K562 (cell line): ENCODE measurements around the gene TRMU. TPM values are rescaled to one million over a fixed set of nuclear protein-coding genes. Genes with fewer than 3 reads are reported as not detected.

Experiments used
- ATAC-seq: fragments of 200-7000 bp; cut with Tn5 transposase; 3 replicates; pipeline ENCODE4 v1.9.1; 2020; ENCODE audit warnings: moderate library complexity
- BruUV-seq: library from RNA; stranded (reverse); fragments of 400-500 nt; replicated peaks from 2 replicates; lab custom pipeline; 2021; lab: Mats Ljungman, UMichigan
- CTCF ChIA-PET: fragments of 300-600 bp; formaldehyde crosslinking; extraction: SDS; loops from one replicate; lab custom pipeline; 2021; ENCODE audit warnings: low intra/inter-chr PET ratio; lab: Yijun Ruan, JAX
- POLR2A ChIA-PET: fragments of 300-600, 350-650 bp; sonication (Branson Sonifier 250); formaldehyde crosslinking; extraction: SDS; loops from one replicate; lab custom pipeline; 2021; ENCODE audit warnings: antibody characterized with exemption, inconsistent platforms; lab: Yijun Ruan, JAX
- DNase-seq, 4 experiments: peaks; one replicate each; pipeline versions ENCODE4 v3.0.0 to v3.0.0-alpha.2; 2011 to 2018; ENCODE audit warnings: low spot score in 3 of 4, mixed read lengths in 3 of 4; ENCODE audit errors: extremely low read depth in 1 of 4
- FAIRE-seq: peaks from 2 replicates; lab custom pipeline; 2011; peaks lifted over from hg19 to GRCh38; lab: Jason Lieb, UNC
- H2AFZ ChIP-seq: 2 replicates; pipeline ENCODE4 v1.6.0; 2011; ENCODE audit warnings: low read depth, low read length, control low read depth, inconsistent platforms
- H3K27ac ChIP-seq: fragments of 200-600 bp; 3 replicates; pipeline ENCODE4 v1.8.0; 2011; ENCODE audit warnings: low read depth, mild to moderate bottlenecking, control low read depth, inconsistent platforms, low read length, moderate library complexity, mixed read lengths; ENCODE audit errors: extremely low read depth
- H3K27me3 ChIP-seq, 2 experiments: fragments of 300-600 bp in 1 of 2; 2 replicates in 1 of 2; 3 replicates in 1 of 2; pipeline versions ENCODE4 v1.6.0 to v1.8.0; 2011; ENCODE audit warnings: inconsistent platforms in 2 of 2, low read length in 2 of 2, mild to moderate bottlenecking in 1 of 2, mixed read lengths in 1 of 2, moderate library complexity in 1 of 2; ENCODE audit not compliant: control insufficient read depth in 2 of 2, insufficient read depth in 2 of 2
- H3K36me3 ChIP-seq: fragments of 300-600 bp; 3 replicates; pipeline ENCODE4 v1.8.0; 2011; ENCODE audit warnings: mild to moderate bottlenecking, low read length, inconsistent platforms; ENCODE audit not compliant: control insufficient read depth, insufficient read depth
- H3K4me1 ChIP-seq, 2 experiments: fragments of 200-600 bp in 1 of 2; replicated peaks in 1 of 2; 2 replicates in 1 of 2; 3 replicates in 1 of 2; pipeline versions ENCODE4 v1.5.1 to v1.8.0; 2011; ENCODE audit warnings: inconsistent platforms in 2 of 2, low read length in 2 of 2, mild to moderate bottlenecking in 1 of 2, mixed read lengths in 1 of 2, moderate library complexity in 1 of 2; ENCODE audit not compliant: control insufficient read depth in 2 of 2, insufficient read depth in 2 of 2
- H3K4me2 ChIP-seq: 2 replicates; pipeline ENCODE4 v1.6.1; 2011; ENCODE audit warnings: low read length, control low read depth, inconsistent platforms, mixed read lengths; ENCODE audit not compliant: insufficient read depth
- H3K4me3 ChIP-seq: fragments of 200-600 bp; sonication (generic), shearing (Covaris generic); 2 replicates; pipeline ENCODE4 v1.5.1; 2016; ENCODE audit warnings: control low read depth, inconsistent platforms
- H3K79me2 ChIP-seq: fragments of 200-600 bp; 3 replicates; pipeline ENCODE4 v1.8.0; 2011; ENCODE audit warnings: low read length, inconsistent platforms; ENCODE audit not compliant: control insufficient read depth, insufficient read depth
- H3K9ac ChIP-seq, 2 experiments: 2 replicates each; pipeline versions ENCODE4 v1.6.0 to v1.6.1; 2011; ENCODE audit warnings: low read depth in 2 of 2, low read length in 2 of 2, control low read depth in 1 of 2, inconsistent platforms in 1 of 2, mild to moderate bottlenecking in 1 of 2, mixed read lengths in 1 of 2; ENCODE audit not compliant: insufficient read depth in 1 of 2
- H3K9me1 ChIP-seq: one replicate; pipeline ENCODE4 v1.6.0; 2011; ENCODE audit warnings: inconsistent platforms, mild to moderate bottlenecking, low read length, moderate library complexity; ENCODE audit not compliant: control insufficient read depth, insufficient read depth
- H3K9me3 ChIP-seq: replicated peaks from 2 replicates; pipeline ENCODE4 v1.5.1; 2011; ENCODE audit warnings: low read depth, low read length, inconsistent platforms; ENCODE audit not compliant: control insufficient read depth, insufficient read depth
- H4K20me1 ChIP-seq: replicated peaks from 2 replicates; pipeline ENCODE4 v1.6.1; 2011; ENCODE audit warnings: low read length, inconsistent platforms, mixed read lengths; ENCODE audit not compliant: control insufficient read depth, insufficient read depth
- CBX5 ChIP-seq: IDR thresholded peaks from 2 replicates; pipeline ENCODE4 v1.6.1; 2014; ENCODE audit warnings: low read depth, borderline replicate concordance
- JUN ChIP-seq, 2 experiments: sonication (generic) in 1 of 2; formaldehyde crosslinking in 1 of 2; IDR thresholded peaks; 2 replicates each; pipeline versions ENCODE4 v1.6.1 to v1.8.0; 2012 to 2022; ENCODE audit warnings: borderline replicate concordance in 2 of 2, mild to moderate bottlenecking in 2 of 2, improper control_type of control experiment in 1 of 2, low read depth in 1 of 2, low read length in 1 of 2, missing genetic modification reagents in 1 of 2
- KDM5B ChIP-seq: fragments of 200-600 bp; sonication (generic); IDR thresholded peaks from 2 replicates; pipeline ENCODE4 v1.6.1; 2012; ENCODE audit warnings: low read depth, mild to moderate bottlenecking, moderate library complexity, low read length, control low read depth, inconsistent platforms; ENCODE audit not compliant: insufficient replicate concordance
- SUPT5H ChIP-seq: fragments of 450-650 bp; IDR thresholded peaks from 2 replicates; pipeline ENCODE4 v1.6.1; 2016
- ZC3H4 ChIP-seq: sonication (generic); formaldehyde crosslinking; IDR thresholded peaks from 2 replicates; pipeline ENCODE4 v1.9.0; 2021; ENCODE audit warnings: missing genetic modification reagents, borderline replicate concordance
- ZKSCAN1 ChIP-seq: fragments of 150-350 bp; IDR thresholded peaks from 2 replicates; pipeline ENCODE4 v1.6.1; 2016; ENCODE audit warnings: low read depth, low read length
- ZNF354B ChIP-seq: fragments of 250-450 bp; sonication (Bioruptor Pico); IDR thresholded peaks from 2 replicates; pipeline ENCODE4 v1.4.0; 2020
- ZNF766 ChIP-seq: fragments of 200-800 bp; sonication (Bioruptor generic); conservative IDR thresholded peaks from 2 replicates; pipeline ENCODE4 v1.6.1; 2016; ENCODE audit warnings: missing genetic modification characterization, missing compliant biosample characterization
- WGBS: fragments of 100-300 bp; shearing (Covaris generic); methylation state at CpG from one replicate; pipeline ENCODE4 v1.1.6; 2016; ENCODE audit warnings: low coverage, mixed read lengths; ENCODE audit not compliant: insufficient coverage; ENCODE audit errors: missing lambda C conversion rate; 5-methylcytosine and 5-hydroxymethylcytosine counted together
- in situ Hi-C: fragments of 300-500 bp; cut with MboI; formaldehyde crosslinking; loops from 4 replicates; pipeline ENCODE4 v1.15.0; 2018; ENCODE audit warnings: inconsistent platforms, mixed read lengths
- intact Hi-C: fragments of 100-400 bp; cut with micrococcal nuclease; formaldehyde crosslinking; loops from 2 replicates; pipeline ENCODE4 v1.14.2; 2022
- polyA plus RNA-seq, 8 experiments: library from polyadenylated mRNA; depleted of rRNA in 4 of 8; stranded (reverse) in 5 of 8; unstranded in 3 of 8; fragments of >200 nt; fragmentation: Nextera tagmentation in 2 of 8; fragmentation: Illumina TruSeq in 1 of 8; extraction: Ambion mirVana in 2 of 8; extraction: Trizol in 1 of 8; gene quantifications; 2 replicates each; pipeline versions ENCODE4 v1.2.1 to v1.2.3, GENCODE V29; 2011 to 2014; ENCODE audit warnings: inconsistent platforms in 1 of 8, missing spikeins in 1 of 8
- total RNA-seq, 7 experiments: library from RNA; depleted of rRNA in 6 of 7; stranded (reverse); fragments of >200 nt in 6 of 7; fragmentation: Illumina TruSeq in 2 of 7; extraction: Trizol in 2 of 7; gene quantifications; 2 replicates each; pipeline versions ENCODE4 v1.2.1 to v1.2.3, GENCODE V29; 2011 to 2021; ENCODE audit warnings: low replicate concordance in 1 of 7
- TF ChIP-seq, protein P1 (sequence below): fragments of 250-450 bp; sonication (Bioruptor Pico); IDR thresholded peaks from 2 replicates; pipeline ENCODE4 v1.8.0; 2021; ENCODE audit warnings: mild to moderate bottlenecking, moderate library complexity

The TRMU gene
- total and polyA plus RNA-seq, 9 of the 15 experiments (the other 6 are each of a cell fraction or from before 2014, with no cell fraction given): 2.3 to 49.9 (median 35.3) TPM

- DNase-seq (no peak), ATAC-seq (no peak)
- Histone ChIP-seq H3K27me3 (peaks cover 5 to 49% of the 10 kb centered on the region in 2 experiments; a peak in 4 of 5 replicates), H3K27ac (no peak overlapping the region), H2AFZ (no peak overlapping the region), H3K9me1 (no peaks in the 10 kb centered on the region), H3K36me3 (no peaks in the 10 kb centered on the region), H3K9me3 (no peaks in the 10 kb centered on the region), H4K20me1 (peaks cover 6% of the 10 kb centered on the region), H3K79me2 (no peaks in the 10 kb centered on the region), H3K4me3 (no peak overlapping the region)
- intact Hi-C loops: no loop called here
- BruUV-seq: no TSS peak
- in situ Hi-C loops: loop anchor here (5.0 kb wide), 1 partner anchor 177 kb away; no protein-coding TSS in a partner anchor
- POLR2A ChIA-PET: no interaction called here
- TF ChIP-seq SUPT5H: no peak
- TF ChIP-seq ZC3H4 (CRISPR knock-in tag): no peak
- TF ChIP-seq, protein P1, sequence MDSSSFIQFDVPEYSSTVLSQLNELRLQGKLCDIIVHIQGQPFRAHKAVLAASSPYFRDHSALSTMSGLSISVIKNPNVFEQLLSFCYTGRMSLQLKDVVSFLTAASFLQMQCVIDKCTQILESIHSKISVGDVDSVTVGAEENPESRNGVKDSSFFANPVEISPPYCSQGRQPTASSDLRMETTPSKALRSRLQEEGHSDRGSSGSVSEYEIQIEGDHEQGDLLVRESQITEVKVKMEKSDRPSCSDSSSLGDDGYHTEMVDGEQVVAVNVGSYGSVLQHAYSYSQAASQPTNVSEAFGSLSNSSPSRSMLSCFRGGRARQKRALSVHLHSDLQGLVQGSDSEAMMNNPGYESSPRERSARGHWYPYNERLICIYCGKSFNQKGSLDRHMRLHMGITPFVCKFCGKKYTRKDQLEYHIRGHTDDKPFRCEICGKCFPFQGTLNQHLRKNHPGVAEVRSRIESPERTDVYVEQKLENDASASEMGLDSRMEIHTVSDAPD (CRISPR knock-in tag): no peak
- no peak for TF ChIP-seq JUN (IDR thresholded peaks at IDR 0.05; ENCODE audit: borderline replicate concordance, low read depth, low read length)
- no peak for TF ChIP-seq JUN (CRISPR knock-in tag; IDR thresholded peaks at IDR 0.05; ENCODE audit: borderline replicate concordance)
- no peak for TF ChIP-seq ZKSCAN1
- no peak for TF ChIP-seq ZNF766 (CRISPR knock-in tag)
- TF ChIP-seq KDM5B: no peak
- TF ChIP-seq CBX5: no peak
- TF ChIP-seq ZNF354B (CRISPR knock-in tag): no peak
- TF ChIP-seq, all 486 proteins: peak for 0
- no peak overlapping the region for H3K9ac ChIP-seq
- H3K4me1 ChIP-seq: peaks cover 0 to 35% of the 10 kb centered on the region in 2 experiments; a peak in 2 of 5 replicates
- no peak overlapping the region for H3K4me2 ChIP-seq
- CTCF ChIA-PET: no interaction called here
- no peak for FAIRE-seq
- 19% methylated on average over 10 of the region's 22 CpGs for WGBS
Measured at GRCh38 chr22:46365166-46365624, 29.7 kb downstream of the TRMU start.
